Measurements from ENCODE around the gene URI1.

- TF ChIP-seq SCRT1 (tag by site-specific recombination; IDR thresholded peaks at IDR 0.05; ENCODE audit: borderline replicate concordance), result no peak
- no peak for TF ChIP-seq ZSCAN5A (tag by site-specific recombination; IDR thresholded peaks at IDR 0.05)
- TF ChIP-seq, protein P1, sequence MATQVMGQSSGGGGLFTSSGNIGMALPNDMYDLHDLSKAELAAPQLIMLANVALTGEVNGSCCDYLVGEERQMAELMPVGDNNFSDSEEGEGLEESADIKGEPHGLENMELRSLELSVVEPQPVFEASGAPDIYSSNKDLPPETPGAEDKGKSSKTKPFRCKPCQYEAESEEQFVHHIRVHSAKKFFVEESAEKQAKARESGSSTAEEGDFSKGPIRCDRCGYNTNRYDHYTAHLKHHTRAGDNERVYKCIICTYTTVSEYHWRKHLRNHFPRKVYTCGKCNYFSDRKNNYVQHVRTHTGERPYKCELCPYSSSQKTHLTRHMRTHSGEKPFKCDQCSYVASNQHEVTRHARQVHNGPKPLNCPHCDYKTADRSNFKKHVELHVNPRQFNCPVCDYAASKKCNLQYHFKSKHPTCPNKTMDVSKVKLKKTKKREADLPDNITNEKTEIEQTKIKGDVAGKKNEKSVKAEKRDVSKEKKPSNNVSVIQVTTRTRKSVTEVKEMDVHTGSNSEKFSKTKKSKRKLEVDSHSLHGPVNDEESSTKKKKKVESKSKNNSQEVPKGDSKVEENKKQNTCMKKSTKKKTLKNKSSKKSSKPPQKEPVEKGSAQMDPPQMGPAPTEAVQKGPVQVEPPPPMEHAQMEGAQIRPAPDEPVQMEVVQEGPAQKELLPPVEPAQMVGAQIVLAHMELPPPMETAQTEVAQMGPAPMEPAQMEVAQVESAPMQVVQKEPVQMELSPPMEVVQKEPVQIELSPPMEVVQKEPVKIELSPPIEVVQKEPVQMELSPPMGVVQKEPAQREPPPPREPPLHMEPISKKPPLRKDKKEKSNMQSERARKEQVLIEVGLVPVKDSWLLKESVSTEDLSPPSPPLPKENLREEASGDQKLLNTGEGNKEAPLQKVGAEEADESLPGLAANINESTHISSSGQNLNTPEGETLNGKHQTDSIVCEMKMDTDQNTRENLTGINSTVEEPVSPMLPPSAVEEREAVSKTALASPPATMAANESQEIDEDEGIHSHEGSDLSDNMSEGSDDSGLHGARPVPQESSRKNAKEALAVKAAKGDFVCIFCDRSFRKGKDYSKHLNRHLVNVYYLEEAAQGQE (tag by site-specific recombination; IDR thresholded peaks at IDR 0.05), result no peak
- TF ChIP-seq, protein P2, sequence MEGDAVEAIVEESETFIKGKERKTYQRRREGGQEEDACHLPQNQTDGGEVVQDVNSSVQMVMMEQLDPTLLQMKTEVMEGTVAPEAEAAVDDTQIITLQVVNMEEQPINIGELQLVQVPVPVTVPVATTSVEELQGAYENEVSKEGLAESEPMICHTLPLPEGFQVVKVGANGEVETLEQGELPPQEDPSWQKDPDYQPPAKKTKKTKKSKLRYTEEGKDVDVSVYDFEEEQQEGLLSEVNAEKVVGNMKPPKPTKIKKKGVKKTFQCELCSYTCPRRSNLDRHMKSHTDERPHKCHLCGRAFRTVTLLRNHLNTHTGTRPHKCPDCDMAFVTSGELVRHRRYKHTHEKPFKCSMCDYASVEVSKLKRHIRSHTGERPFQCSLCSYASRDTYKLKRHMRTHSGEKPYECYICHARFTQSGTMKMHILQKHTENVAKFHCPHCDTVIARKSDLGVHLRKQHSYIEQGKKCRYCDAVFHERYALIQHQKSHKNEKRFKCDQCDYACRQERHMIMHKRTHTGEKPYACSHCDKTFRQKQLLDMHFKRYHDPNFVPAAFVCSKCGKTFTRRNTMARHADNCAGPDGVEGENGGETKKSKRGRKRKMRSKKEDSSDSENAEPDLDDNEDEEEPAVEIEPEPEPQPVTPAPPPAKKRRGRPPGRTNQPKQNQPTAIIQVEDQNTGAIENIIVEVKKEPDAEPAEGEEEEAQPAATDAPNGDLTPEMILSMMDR (tag by site-specific recombination; IDR thresholded peaks at IDR 0.05), result no peak
- no peak for TF ChIP-seq TCF7L2 (IDR thresholded peaks at IDR 0.05; ENCODE audit: borderline replicate concordance, low read depth, low read length)
- TF ChIP-seq ZBTB21 (tag by site-specific recombination; IDR thresholded peaks at IDR 0.05), result no peak
- no peak for TF ChIP-seq ZNF398 (tag by site-specific recombination; IDR thresholded peaks at IDR 0.05)
- TF ChIP-seq ZNF423 (tag by site-specific recombination; IDR thresholded peaks at IDR 0.05), result no peak
- no peak for TF ChIP-seq PRDM1 (tag by site-specific recombination; IDR thresholded peaks at IDR 0.05)
- no peak for TF ChIP-seq ZNF843 (tag by site-specific recombination; IDR thresholded peaks at IDR 0.05)
- TF ChIP-seq, protein P3, sequence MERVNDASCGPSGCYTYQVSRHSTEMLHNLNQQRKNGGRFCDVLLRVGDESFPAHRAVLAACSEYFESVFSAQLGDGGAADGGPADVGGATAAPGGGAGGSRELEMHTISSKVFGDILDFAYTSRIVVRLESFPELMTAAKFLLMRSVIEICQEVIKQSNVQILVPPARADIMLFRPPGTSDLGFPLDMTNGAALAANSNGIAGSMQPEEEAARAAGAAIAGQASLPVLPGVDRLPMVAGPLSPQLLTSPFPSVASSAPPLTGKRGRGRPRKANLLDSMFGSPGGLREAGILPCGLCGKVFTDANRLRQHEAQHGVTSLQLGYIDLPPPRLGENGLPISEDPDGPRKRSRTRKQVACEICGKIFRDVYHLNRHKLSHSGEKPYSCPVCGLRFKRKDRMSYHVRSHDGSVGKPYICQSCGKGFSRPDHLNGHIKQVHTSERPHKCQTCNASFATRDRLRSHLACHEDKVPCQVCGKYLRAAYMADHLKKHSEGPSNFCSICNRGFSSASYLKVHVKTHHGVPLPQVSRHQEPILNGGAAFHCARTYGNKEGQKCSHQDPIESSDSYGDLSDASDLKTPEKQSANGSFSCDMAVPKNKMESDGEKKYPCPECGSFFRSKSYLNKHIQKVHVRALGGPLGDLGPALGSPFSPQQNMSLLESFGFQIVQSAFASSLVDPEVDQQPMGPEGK (tag by site-specific recombination; IDR thresholded peaks at IDR 0.05), result no peak
- no peak for TF ChIP-seq REPIN1 (tag by site-specific recombination; IDR thresholded peaks at IDR 0.05; ENCODE audit: low read depth)
- TF ChIP-seq, protein P4, sequence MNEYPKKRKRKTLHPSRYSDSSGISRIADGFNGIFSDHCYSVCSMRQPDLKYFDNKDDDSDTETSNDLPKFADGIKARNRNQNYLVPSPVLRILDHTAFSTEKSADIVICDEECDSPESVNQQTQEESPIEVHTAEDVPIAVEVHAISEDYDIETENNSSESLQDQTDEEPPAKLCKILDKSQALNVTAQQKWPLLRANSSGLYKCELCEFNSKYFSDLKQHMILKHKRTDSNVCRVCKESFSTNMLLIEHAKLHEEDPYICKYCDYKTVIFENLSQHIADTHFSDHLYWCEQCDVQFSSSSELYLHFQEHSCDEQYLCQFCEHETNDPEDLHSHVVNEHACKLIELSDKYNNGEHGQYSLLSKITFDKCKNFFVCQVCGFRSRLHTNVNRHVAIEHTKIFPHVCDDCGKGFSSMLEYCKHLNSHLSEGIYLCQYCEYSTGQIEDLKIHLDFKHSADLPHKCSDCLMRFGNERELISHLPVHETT (tag by site-specific recombination; IDR thresholded peaks at IDR 0.05), result no peak
Observed at GRCh38 chr19:29956855-29957254, 14.8 kb downstream of the URI1 start.

All from HEK293 (cell line).